ENCODE results near the gene KLHL4. TPM values are rescaled to one million over a fixed set of nuclear protein-coding genes. Genes with fewer than 3 reads are reported as not detected.
"Not testable (repeated sequence)": the region's sequence is repeated elsewhere in the genome, so short reads cannot be mapped to it uniquely, and the experiment has no call there.

The KLHL4 gene
- total and polyA plus RNA-seq, 2 of the 13 experiments (the other 11 are each of a cell fraction or from before 2014, with no cell fraction given): 0.15 TPM; not detected in 1

DNA sequence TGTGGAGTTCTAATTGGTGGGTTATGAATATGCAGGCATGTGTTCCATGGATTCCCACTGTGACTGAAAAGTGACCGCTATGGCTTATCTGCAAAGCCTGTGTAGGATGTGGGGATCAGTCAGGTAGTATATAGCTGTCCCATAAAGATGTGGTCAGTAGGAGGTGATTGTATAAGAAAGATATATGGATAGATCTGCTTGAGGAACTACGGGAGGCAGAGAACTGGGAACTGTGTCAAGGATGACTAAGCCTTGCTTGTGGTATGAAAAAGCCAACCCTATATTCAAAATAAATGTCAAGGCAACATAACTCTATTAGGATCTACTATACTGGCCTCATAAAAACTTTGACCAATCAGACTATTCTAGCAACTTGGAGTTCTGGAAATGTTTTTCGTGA lies 185.2 kb downstream of the KLHL4 start (continued):
- TF ChIP-seq, protein P1, sequence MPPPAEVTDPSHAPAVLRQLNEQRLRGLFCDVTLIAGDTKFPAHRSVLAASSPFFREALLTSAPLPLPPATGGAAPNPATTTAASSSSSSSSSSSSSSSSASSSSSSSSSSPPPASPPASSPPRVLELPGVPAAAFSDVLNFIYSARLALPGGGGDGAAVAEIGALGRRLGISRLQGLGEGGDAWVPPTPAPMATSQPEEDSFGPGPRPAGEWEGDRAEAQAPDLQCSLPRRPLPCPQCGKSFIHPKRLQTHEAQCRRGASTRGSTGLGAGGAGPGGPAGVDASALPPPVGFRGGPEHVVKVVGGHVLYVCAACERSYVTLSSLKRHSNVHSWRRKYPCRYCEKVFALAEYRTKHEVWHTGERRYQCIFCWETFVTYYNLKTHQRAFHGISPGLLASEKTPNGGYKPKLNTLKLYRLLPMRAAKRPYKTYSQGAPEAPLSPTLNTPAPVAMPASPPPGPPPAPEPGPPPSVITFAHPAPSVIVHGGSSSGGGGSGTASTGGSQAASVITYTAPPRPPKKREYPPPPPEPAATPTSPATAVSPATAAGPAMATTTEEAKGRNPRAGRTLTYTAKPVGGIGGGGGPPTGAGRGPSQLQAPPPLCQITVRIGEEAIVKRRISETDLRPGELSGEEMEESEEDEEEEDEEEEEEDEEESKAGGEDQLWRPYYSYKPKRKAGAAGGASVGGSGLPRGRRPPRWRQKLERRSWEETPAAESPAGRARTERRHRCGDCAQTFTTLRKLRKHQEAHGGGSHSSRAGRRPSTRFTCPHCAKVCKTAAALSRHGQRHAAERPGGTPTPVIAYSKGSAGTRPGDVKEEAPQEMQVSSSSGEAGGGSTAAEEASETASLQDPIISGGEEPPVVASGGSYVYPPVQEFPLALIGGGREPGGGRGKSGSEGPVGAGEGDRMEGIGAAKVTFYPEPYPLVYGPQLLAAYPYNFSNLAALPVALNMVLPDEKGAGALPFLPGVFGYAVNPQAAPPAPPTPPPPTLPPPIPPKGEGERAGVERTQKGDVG (CRISPR knock-in tag; IDR thresholded peaks at IDR 0.05; ENCODE audit: borderline replicate concordance): no peak
- TF ChIP-seq WIZ (CRISPR knock-in tag; IDR thresholded peaks at IDR 0.05) (no peak), KLF15 (CRISPR knock-in tag; IDR thresholded peaks at IDR 0.05; ENCODE audit: borderline replicate concordance) (no peak), HIVEP1 (CRISPR knock-in tag; IDR thresholded peaks at IDR 0.05) (no peak), TAF15 (IDR thresholded peaks at IDR 0.05; ENCODE audit: low read depth, low read length, poor library complexity, severe bottlenecking) (no peak), ZNF180 (CRISPR knock-in tag; IDR thresholded peaks at IDR 0.05; ENCODE audit: borderline replicate concordance, low read depth) (no peak), TGIF2 (CRISPR knock-in tag; IDR thresholded peaks at IDR 0.05) (no peak), ZNF264 (CRISPR knock-in tag; IDR thresholded peaks at IDR 0.05) (no peak), TCF7 (IDR thresholded peaks at IDR 0.05; ENCODE audit: low read depth) (no peak), NFYC (CRISPR knock-in tag; IDR thresholded peaks at IDR 0.05) (no peak)
- TF ChIP-seq, protein P2, sequence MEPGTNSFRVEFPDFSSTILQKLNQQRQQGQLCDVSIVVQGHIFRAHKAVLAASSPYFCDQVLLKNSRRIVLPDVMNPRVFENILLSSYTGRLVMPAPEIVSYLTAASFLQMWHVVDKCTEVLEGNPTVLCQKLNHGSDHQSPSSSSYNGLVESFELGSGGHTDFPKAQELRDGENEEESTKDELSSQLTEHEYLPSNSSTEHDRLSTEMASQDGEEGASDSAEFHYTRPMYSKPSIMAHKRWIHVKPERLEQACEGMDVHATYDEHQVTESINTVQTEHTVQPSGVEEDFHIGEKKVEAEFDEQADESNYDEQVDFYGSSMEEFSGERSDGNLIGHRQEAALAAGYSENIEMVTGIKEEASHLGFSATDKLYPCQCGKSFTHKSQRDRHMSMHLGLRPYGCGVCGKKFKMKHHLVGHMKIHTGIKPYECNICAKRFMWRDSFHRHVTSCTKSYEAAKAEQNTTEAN (CRISPR knock-in tag; conservative IDR thresholded peaks at IDR 0.05): no peak

DNA sequence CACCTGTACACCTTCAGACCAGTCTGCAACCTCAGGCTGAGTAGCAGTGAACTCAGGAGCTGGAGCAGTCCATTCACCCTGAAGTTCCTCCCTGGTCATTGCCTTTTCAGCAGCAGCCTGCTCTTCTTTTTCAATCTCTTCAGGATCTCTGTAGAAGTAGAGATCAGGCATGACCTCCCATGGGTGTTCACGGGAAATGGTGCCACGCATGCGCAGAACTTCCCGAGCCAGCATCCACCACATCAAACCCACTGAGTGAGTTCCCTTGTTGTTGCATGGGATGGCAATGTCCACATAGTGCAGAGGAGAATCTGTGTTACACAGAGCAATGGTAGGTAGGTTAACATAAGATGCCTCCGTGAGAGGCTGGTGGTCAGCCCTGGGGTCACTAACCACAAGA lies 185.9 kb downstream of the KLHL4 start:
- FAIRE-seq; BruUV-seq (replicated peaks); H3K27ac ChIP-seq (ENCODE audit: extremely low read length, insufficient read depth, low read length); DNase-seq (ENCODE audit: low spot score); intact Hi-C loops (cut with micrococcal nuclease; ENCODE audit: unreplicated experiment); H3K27me3 ChIP-seq (ENCODE audit: control insufficient read depth in 1 of 2, insufficient read depth in 2 of 2, low read length in 2 of 2); H3K9me3 ChIP-seq (ENCODE audit: low read length); H3K4me2 ChIP-seq (ENCODE audit: low read depth, low read length); ATAC-seq; in situ Hi-C loops (cut with HindIII; ENCODE audit: extremely low pct_ligation_motif_present, low pct_unique_long_range_greater_than_20kb); H3K36me3 ChIP-seq (replicated peaks in 1 of 2; ENCODE audit: control insufficient read depth in 1 of 2, insufficient read depth in 2 of 2, low read length in 2 of 2); H3K4me1 ChIP-seq (ENCODE audit: insufficient read depth, low read length); H3K4me3 ChIP-seq (replicated peaks in 1 of 3; ENCODE audit: insufficient read depth in 1 of 3, low read depth in 2 of 3, low read length in 3 of 3); POLR2A ChIA-PET; H2AFZ ChIP-seq (ENCODE audit: low read length); H4K20me1 ChIP-seq (ENCODE audit: insufficient read depth, low read length); H3K9ac ChIP-seq (ENCODE audit: insufficient read depth, low read depth, low read length); H3K79me2 ChIP-seq (ENCODE audit: insufficient read depth, low read length); CTCF ChIA-PET (ENCODE audit: low intra/inter-chr PET ratio, low total read pairs): not testable (repeated sequence)
- WGBS (ENCODE audit: low lambda C conversion rate): no CpG with 5 or more reads among the region's 5 CpGs
